K562 (cell line): ENCODE results near the gene HTT-AS. TPM values are rescaled to one million over a fixed set of nuclear protein-coding genes. Genes with fewer than 3 reads are reported as not detected.

ENCODE experiments used
- BRCA1 ChIP-seq, 2 experiments: fragments of 450-650 bp in 1 of 2; sonication (generic) in 1 of 2; formaldehyde crosslinking in 1 of 2; IDR thresholded peaks; 2 replicates each; pipeline versions ENCODE4 v1.5.0 to v1.6.1; 2017 to 2020; ENCODE audit warnings: mild to moderate bottlenecking in 1 of 2, missing genetic modification reagents in 1 of 2
- EGR1 ChIP-seq: fragments of 450-650 bp; conservative IDR thresholded peaks from 2 replicates; pipeline ENCODE4 v1.6.1; 2017; ENCODE audit warnings: mild to moderate bottlenecking
- KDM1A ChIP-seq, 2 experiments: fragments of 450-650 bp; IDR thresholded peaks; 2 replicates each; pipeline ENCODE4 v1.6.1; 2016; ENCODE audit warnings: mild to moderate bottlenecking in 2 of 2
- KDM2B ChIP-seq: fragments of 250-450 bp; sonication (Bioruptor Pico); IDR thresholded peaks from 2 replicates; pipeline ENCODE4 v1.8.0; 2021; ENCODE audit warnings: mild to moderate bottlenecking, moderate library complexity
- LARP7 ChIP-seq: fragments of 450-650 bp; IDR thresholded peaks from 2 replicates; pipeline ENCODE4 v1.6.1; 2016
- NR2F6 ChIP-seq: fragments of 450-650 bp; formaldehyde crosslinking; IDR thresholded peaks from 2 replicates; pipeline ENCODE4 v1.4.0; 2020; ENCODE audit warnings: mild to moderate bottlenecking
- PPARD ChIP-seq: fragments of 250-450 bp; sonication (Bioruptor Pico); IDR thresholded peaks from 2 replicates; pipeline ENCODE4 v1.8.0; 2022; ENCODE audit warnings: inconsistent platforms, mild to moderate bottlenecking, moderate library complexity
- TAF9B ChIP-seq: fragments of 450-650 bp; IDR thresholded peaks from 2 replicates; pipeline ENCODE4 v1.6.1; 2018; ENCODE audit warnings: mild to moderate bottlenecking; ENCODE audit not compliant: partially characterized antibody
- TCF7L2 ChIP-seq: fragments of 150-350 bp; IDR thresholded peaks from 2 replicates; pipeline ENCODE4 v1.6.1; 2016; ENCODE audit warnings: low read depth, mild to moderate bottlenecking, low read length, moderate library complexity
- TEAD1 ChIP-seq, 2 experiments: fragments of 450-650 bp in 1 of 2; sonication (generic) in 1 of 2; formaldehyde crosslinking; IDR thresholded peaks; 2 replicates each; pipeline versions ENCODE4 v1.4.0 to v1.8.0; 2020 to 2022; ENCODE audit warnings: mild to moderate bottlenecking in 2 of 2, missing genetic modification reagents in 1 of 2
- U2AF1 ChIP-seq: fragments of 200-400 bp; formaldehyde crosslinking; optimal IDR thresholded peaks from 2 replicates; pipeline ENCODE3; 2017; ENCODE audit warnings: mild to moderate bottlenecking, low read depth, low read length, moderate library complexity
- ZFP1 ChIP-seq: fragments of 450-650 bp; formaldehyde crosslinking; IDR thresholded peaks from 2 replicates; pipeline ENCODE4 v1.4.0; 2020; ENCODE audit warnings: mild to moderate bottlenecking, mixed read lengths
- ZNF311 ChIP-seq: fragments of 250-450 bp; sonication (Bioruptor Pico); IDR thresholded peaks from 2 replicates; pipeline ENCODE4 v1.4.0; 2020; ENCODE audit warnings: mild to moderate bottlenecking, moderate library complexity
- polyA plus RNA-seq, 8 experiments: library from polyadenylated mRNA; depleted of rRNA in 4 of 8; stranded (reverse) in 5 of 8; unstranded in 3 of 8; fragments of >200 nt; fragmentation: Nextera tagmentation in 2 of 8; fragmentation: Illumina TruSeq in 1 of 8; extraction: Ambion mirVana in 2 of 8; extraction: Trizol in 1 of 8; gene quantifications; 2 replicates each; pipeline versions ENCODE4 v1.2.1 to v1.2.3, GENCODE V29; 2011 to 2014; ENCODE audit warnings: inconsistent platforms in 1 of 8, missing spikeins in 1 of 8
- total RNA-seq, 7 experiments: library from RNA; depleted of rRNA in 6 of 7; stranded (reverse); fragments of >200 nt in 6 of 7; fragmentation: Illumina TruSeq in 2 of 7; extraction: Trizol in 2 of 7; gene quantifications; 2 replicates each; pipeline versions ENCODE4 v1.2.1 to v1.2.3, GENCODE V29; 2011 to 2021; ENCODE audit warnings: low replicate concordance in 1 of 7
- TF ChIP-seq, protein P1 (sequence below): sonication (generic); formaldehyde crosslinking; IDR thresholded peaks from 2 replicates; pipeline ENCODE4 v1.8.1; 2023; ENCODE audit warnings: mild to moderate bottlenecking, missing genetic modification reagents
- TF ChIP-seq, protein P2 (sequence below): sonication (generic); formaldehyde crosslinking; IDR thresholded peaks from 2 replicates; pipeline ENCODE4 v1.8.1; 2023; ENCODE audit warnings: mild to moderate bottlenecking, missing genetic modification reagents
- TF ChIP-seq, protein P3 (sequence below): fragments of 450-650 bp; IDR thresholded peaks from one replicate; pipeline ENCODE4 v1.6.1; 2018; ENCODE audit warnings: mild to moderate bottlenecking, moderate library complexity; ENCODE audit not compliant: partially characterized antibody
- TF ChIP-seq, protein P4 (sequence below): fragments of 250-450 bp; sonication (Bioruptor Pico); IDR thresholded peaks from 2 replicates; pipeline ENCODE4 v1.5.0; 2021; ENCODE audit warnings: mild to moderate bottlenecking, borderline replicate concordance
- TF ChIP-seq, protein P5 (sequence below): fragments of 250-450 bp; sonication (Bioruptor Pico); IDR thresholded peaks from 2 replicates; pipeline ENCODE4 v1.8.0; 2022; ENCODE audit warnings: moderate library complexity, mild to moderate bottlenecking, inconsistent platforms

Gene HTT-AS
- total and polyA plus RNA-seq, 9 of the 15 experiments (the other 6 are each of a cell fraction or from before 2014, with no cell fraction given): not detected

DNA sequence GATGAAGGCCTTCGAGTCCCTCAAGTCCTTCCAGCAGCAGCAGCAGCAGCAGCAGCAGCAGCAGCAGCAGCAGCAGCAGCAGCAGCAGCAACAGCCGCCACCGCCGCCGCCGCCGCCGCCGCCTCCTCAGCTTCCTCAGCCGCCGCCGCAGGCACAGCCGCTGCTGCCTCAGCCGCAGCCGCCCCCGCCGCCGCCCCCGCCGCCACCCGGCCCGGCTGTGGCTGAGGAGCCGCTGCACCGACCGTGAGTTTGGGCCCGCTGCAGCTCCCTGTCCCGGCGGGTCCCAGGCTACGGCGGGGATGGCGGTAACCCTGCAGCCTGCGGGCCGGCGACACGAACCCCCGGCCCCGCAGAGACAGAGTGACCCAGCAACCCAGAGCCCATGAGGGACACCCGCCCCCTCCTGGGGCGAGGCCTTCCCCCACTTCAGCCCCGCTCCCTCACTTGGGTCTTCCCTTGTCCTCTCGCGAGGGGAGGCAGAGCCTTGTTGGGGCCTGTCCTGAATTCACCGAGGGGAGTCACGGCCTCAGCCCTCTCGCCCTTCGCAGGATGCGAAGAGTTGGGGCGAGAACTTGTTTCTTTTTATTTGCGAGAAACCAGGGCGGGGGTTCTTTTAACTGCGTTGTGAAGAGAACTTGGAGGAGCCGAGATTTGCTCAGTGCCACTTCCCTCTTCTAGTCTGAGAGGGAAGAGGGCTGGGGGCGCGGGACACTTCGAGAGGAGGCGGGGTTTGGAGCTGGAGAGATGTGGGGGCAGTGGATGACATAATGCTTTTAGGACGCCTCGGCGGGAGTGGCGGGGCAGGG is 711 bp upstream of the HTT-AS start (continued):
- TF ChIP-seq, protein P1, sequence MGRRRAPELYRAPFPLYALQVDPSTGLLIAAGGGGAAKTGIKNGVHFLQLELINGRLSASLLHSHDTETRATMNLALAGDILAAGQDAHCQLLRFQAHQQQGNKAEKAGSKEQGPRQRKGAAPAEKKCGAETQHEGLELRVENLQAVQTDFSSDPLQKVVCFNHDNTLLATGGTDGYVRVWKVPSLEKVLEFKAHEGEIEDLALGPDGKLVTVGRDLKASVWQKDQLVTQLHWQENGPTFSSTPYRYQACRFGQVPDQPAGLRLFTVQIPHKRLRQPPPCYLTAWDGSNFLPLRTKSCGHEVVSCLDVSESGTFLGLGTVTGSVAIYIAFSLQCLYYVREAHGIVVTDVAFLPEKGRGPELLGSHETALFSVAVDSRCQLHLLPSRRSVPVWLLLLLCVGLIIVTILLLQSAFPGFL (CRISPR knock-in tag): no peak
- TF ChIP-seq ZFP1 (CRISPR knock-in tag): no peak
- TF ChIP-seq EGR1: peak; percentile 28; the same call in 1 of the 2 replicates
- TF ChIP-seq, protein P2, sequence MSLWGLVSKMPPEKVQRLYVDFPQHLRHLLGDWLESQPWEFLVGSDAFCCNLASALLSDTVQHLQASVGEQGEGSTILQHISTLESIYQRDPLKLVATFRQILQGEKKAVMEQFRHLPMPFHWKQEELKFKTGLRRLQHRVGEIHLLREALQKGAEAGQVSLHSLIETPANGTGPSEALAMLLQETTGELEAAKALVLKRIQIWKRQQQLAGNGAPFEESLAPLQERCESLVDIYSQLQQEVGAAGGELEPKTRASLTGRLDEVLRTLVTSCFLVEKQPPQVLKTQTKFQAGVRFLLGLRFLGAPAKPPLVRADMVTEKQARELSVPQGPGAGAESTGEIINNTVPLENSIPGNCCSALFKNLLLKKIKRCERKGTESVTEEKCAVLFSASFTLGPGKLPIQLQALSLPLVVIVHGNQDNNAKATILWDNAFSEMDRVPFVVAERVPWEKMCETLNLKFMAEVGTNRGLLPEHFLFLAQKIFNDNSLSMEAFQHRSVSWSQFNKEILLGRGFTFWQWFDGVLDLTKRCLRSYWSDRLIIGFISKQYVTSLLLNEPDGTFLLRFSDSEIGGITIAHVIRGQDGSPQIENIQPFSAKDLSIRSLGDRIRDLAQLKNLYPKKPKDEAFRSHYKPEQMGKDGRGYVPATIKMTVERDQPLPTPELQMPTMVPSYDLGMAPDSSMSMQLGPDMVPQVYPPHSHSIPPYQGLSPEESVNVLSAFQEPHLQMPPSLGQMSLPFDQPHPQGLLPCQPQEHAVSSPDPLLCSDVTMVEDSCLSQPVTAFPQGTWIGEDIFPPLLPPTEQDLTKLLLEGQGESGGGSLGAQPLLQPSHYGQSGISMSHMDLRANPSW (CRISPR knock-in tag): no peak
- TF ChIP-seq TEAD1 (CRISPR knock-in tag; IDR thresholded peaks at IDR 0.05): no peak
- TF ChIP-seq TCF7L2: no peak
- no peak for TF ChIP-seq ZNF311 (CRISPR knock-in tag)
- TF ChIP-seq U2AF1: no peak
- no peak for TF ChIP-seq TAF9B
- TF ChIP-seq, protein P3, sequence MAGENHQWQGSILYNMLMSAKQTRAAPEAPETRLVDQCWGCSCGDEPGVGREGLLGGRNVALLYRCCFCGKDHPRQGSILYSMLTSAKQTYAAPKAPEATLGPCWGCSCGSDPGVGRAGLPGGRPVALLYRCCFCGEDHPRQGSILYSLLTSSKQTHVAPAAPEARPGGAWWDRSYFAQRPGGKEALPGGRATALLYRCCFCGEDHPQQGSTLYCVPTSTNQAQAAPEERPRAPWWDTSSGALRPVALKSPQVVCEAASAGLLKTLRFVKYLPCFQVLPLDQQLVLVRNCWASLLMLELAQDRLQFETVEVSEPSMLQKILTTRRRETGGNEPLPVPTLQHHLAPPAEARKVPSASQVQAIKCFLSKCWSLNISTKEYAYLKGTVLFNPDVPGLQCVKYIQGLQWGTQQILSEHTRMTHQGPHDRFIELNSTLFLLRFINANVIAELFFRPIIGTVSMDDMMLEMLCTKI: no peak
- no peak for TF ChIP-seq KDM2B (CRISPR knock-in tag)
- TF ChIP-seq, protein P4, sequence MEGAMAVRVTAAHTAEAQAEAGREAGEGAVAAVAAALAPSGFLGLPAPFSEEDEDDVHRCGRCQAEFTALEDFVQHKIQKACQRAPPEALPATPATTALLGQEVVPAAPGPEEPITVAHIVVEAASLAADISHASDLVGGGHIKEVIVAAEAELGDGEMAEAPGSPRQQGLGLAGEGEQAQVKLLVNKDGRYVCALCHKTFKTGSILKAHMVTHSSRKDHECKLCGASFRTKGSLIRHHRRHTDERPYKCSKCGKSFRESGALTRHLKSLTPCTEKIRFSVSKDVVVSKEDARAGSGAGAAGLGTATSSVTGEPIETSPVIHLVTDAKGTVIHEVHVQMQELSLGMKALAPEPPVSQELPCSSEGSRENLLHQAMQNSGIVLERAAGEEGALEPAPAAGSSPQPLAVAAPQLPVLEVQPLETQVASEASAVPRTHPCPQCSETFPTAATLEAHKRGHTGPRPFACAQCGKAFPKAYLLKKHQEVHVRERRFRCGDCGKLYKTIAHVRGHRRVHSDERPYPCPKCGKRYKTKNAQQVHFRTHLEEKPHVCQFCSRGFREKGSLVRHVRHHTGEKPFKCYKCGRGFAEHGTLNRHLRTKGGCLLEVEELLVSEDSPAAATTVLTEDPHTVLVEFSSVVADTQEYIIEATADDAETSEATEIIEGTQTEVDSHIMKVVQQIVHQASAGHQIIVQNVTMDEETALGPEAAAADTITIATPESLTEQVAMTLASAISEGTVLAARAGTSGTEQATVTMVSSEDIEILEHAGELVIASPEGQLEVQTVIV (CRISPR knock-in tag): no peak
- TF ChIP-seq BRCA1 (IDR thresholded peaks at IDR 0.05): no peak
- TF ChIP-seq BRCA1 (CRISPR knock-in tag; IDR thresholded peaks at IDR 0.05): no peak
- TF ChIP-seq KDM1A (IDR thresholded peaks at IDR 0.05): 0 out of 4 replicates have a peak, but pooled peaks of 1 of the 2 experiments have one; percentile 31
- TF ChIP-seq LARP7: no peak
- TF ChIP-seq NR2F6 (CRISPR knock-in tag): no peak
- TF ChIP-seq, protein P5, sequence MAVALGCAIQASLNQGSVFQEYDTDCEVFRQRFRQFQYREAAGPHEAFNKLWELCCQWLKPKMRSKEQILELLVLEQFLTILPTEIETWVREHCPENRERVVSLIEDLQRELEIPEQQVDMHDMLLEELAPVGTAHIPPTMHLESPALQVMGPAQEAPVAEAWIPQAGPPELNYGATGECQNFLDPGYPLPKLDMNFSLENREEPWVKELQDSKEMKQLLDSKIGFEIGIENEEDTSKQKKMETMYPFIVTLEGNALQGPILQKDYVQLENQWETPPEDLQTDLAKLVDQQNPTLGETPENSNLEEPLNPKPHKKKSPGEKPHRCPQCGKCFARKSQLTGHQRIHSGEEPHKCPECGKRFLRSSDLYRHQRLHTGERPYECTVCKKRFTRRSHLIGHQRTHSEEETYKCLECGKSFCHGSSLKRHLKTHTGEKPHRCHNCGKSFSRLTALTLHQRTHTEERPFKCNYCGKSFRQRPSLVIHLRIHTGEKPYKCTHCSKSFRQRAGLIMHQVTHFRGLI (CRISPR knock-in tag): no peak
- no peak for TF ChIP-seq PPARD
